ENCODE data around the gene HOXC4. TPM values are rescaled to one million over a fixed set of nuclear protein-coding genes. Genes with fewer than 3 reads are reported as not detected.

HOXC4 gene
- polyA plus RNA-seq, 1 donor: 14.0 TPM

DNA sequence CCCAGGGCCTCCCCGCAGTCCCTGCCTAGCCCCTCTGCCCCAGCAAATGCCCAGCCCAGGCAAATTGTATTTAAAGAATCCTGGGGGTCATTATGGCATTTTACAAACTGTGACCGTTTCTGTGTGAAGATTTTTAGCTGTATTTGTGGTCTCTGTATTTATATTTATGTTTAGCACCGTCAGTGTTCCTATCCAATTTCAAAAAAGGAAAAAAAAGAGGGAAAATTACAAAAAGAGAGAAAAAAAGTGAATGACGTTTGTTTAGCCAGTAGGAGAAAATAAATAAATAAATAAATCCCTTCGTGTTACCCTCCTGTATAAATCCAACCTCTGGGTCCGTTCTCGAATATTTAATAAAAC is 23.2 kb upstream of the HOXC4 start:
- 68% methylated on average over 6 of the region's 7 CpGs for WGBS (ENCODE audit: insufficient coverage, low lambda C conversion rate)
- peak overlapping the region; percentile 44 for H3K4me3 ChIP-seq (ENCODE audit: low read length)
- peaks cover 66% of the 10 kb centered on the region for H3K27me3 ChIP-seq (ENCODE audit: control insufficient read depth, insufficient read depth, low read length)

GRCh38 chr12:54030889-54031471 is 22.7 kb upstream of the HOXC4 start:
- Histone ChIP-seq H3K36me3 (ENCODE audit: control insufficient read depth, insufficient read depth, low read length) (peaks cover 10% of the 10 kb centered on the region), H3K4me1 (ENCODE audit: control insufficient read depth, insufficient read depth, low read length) (peaks cover 52% of the 10 kb centered on the region), H3K27me3 (ENCODE audit: control insufficient read depth, insufficient read depth, low read length) (peaks cover 67% of the 10 kb centered on the region), H3K9me3 (ENCODE audit: control insufficient read depth, low read depth, low read length) (peaks cover 20% of the 10 kb centered on the region), H3K4me3 (ENCODE audit: low read length) (peak overlapping the region; percentile 17), H3K27ac (ENCODE audit: low read length) (peak overlapping the region; percentile 72)
- DNase-seq: no peak
- 80% methylated on average over 1 of the region's 46 CpGs for WGBS (ENCODE audit: insufficient coverage, low lambda C conversion rate)

More for the DNA sequence above, 23.2 kb upstream of the HOXC4 start:
- peaks cover 10% of the 10 kb centered on the region for H3K36me3 ChIP-seq (ENCODE audit: control insufficient read depth, insufficient read depth, low read length)
- H3K27ac ChIP-seq (ENCODE audit: low read length): peak overlapping the region; percentile 72
- H3K9me3 ChIP-seq (ENCODE audit: control insufficient read depth, low read depth, low read length): peaks cover 20% of the 10 kb centered on the region
- H3K4me1 ChIP-seq (ENCODE audit: control insufficient read depth, insufficient read depth, low read length): peaks cover 57% of the 10 kb centered on the region
- DNase-seq: no peak

DNA sequence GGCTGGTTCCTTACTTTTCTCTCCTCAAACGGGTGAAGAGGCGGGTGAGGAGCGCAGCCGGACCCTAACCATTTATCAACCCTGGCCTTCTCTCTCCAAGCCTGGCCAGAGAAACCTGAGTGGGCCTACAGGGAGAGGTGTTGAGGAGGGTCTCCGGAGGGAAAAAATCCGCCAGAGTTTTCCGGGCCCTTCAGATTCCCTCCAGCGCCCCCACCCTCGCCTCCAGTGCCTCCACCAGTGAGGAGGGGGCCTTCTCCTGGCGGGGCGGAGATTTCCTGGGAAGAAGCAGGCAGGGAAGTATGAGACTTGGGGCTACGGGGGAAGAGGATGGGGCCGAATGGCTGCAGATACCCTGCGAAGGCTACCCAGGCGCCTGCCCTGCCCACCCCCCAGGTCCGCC is 22.2 kb upstream of the HOXC4 start:
- peaks cover 47% of the 10 kb centered on the region for H3K4me1 ChIP-seq (ENCODE audit: control insufficient read depth, insufficient read depth, low read length)
- peaks cover 10% of the 10 kb centered on the region for H3K36me3 ChIP-seq (ENCODE audit: control insufficient read depth, insufficient read depth, low read length)
- H3K9me3 ChIP-seq (ENCODE audit: control insufficient read depth, low read depth, low read length): peaks cover 20% of the 10 kb centered on the region
- no peak overlapping the region for H3K4me3 ChIP-seq (ENCODE audit: low read length)
- no peak for DNase-seq
- peaks cover 66% of the 10 kb centered on the region for H3K27me3 ChIP-seq (ENCODE audit: control insufficient read depth, insufficient read depth, low read length)
- WGBS (ENCODE audit: insufficient coverage, low lambda C conversion rate): no CpG with 5 or more reads among the region's 16 CpGs
- peak overlapping the region; percentile 72 for H3K27ac ChIP-seq (ENCODE audit: low read length)

- H3K9me3 ChIP-seq (ENCODE audit: control insufficient read depth, low read depth, low read length): peaks cover 20% of the 10 kb centered on the region
- peaks cover 10% of the 10 kb centered on the region for H3K36me3 ChIP-seq (ENCODE audit: control insufficient read depth, insufficient read depth, low read length)
- WGBS (ENCODE audit: insufficient coverage, low lambda C conversion rate): no CpG with 5 or more reads among the region's 6 CpGs
- H3K4me3 ChIP-seq (ENCODE audit: low read length): no peak overlapping the region
- peaks cover 45% of the 10 kb centered on the region for H3K4me1 ChIP-seq (ENCODE audit: control insufficient read depth, insufficient read depth, low read length)
- no peak for DNase-seq
- H3K27ac ChIP-seq (ENCODE audit: low read length): peak overlapping the region; percentile 72
- H3K27me3 ChIP-seq (ENCODE audit: control insufficient read depth, insufficient read depth, low read length): peaks cover 71% of the 10 kb centered on the region
Observed at GRCh38 chr12:54032086-54032619, 21.5 kb upstream of the HOXC4 start.

DNA sequence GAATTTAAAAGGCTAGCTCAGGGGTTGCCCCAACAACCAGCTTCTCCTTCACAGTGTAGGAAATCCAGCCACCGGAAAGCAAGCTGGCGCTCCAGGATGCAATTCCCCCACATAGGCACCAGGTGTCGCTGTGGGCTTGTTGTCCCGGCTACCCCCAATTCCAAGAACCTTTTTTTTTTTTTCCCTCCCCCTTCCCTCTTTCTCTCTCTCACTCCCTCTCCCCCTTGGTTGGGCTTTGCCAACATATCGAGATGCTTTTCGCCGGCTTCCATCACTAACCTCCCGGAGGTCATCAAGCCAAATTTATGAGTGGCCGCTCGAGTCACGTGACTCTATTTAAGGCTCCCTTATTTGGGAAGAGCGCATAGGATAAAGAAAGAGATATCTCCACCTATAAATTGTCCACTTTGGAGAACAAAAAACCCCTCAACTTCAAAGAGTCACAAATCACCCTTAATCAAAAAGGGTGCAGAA is 21.0 kb upstream of the HOXC4 start, which contains the start of gene HOXC5:
HOXC5 (plus strand) TSS at position 424 of the 474 bp plus-strand sequence. CDS start 73 bp downstream, outside the sequence.
- Histone ChIP-seq H3K4me1 (ENCODE audit: control insufficient read depth, insufficient read depth, low read length) (peaks cover 42% of the 10 kb centered on the region), H3K4me3 (ENCODE audit: low read length) (peak within 1 kb of the TSS; percentile 41), H3K9me3 (ENCODE audit: control insufficient read depth, low read depth, low read length) (peaks cover 20% of the 10 kb centered on the region), H3K27me3 (ENCODE audit: control insufficient read depth, insufficient read depth, low read length) (peaks cover 71% of the 10 kb centered on the region), H3K36me3 (ENCODE audit: control insufficient read depth, insufficient read depth, low read length) (peaks cover 10% of the 10 kb centered on the region), H3K27ac (ENCODE audit: low read length) (peak within 1 kb of the TSS; percentile 72)
- whole genome bisulfite sequencing (ENCODE audit: insufficient coverage, low lambda C conversion rate): no CpG with 5 or more reads among the region's 12 CpGs
- peak; percentile 69 to 70 for DNase-seq

DNA sequence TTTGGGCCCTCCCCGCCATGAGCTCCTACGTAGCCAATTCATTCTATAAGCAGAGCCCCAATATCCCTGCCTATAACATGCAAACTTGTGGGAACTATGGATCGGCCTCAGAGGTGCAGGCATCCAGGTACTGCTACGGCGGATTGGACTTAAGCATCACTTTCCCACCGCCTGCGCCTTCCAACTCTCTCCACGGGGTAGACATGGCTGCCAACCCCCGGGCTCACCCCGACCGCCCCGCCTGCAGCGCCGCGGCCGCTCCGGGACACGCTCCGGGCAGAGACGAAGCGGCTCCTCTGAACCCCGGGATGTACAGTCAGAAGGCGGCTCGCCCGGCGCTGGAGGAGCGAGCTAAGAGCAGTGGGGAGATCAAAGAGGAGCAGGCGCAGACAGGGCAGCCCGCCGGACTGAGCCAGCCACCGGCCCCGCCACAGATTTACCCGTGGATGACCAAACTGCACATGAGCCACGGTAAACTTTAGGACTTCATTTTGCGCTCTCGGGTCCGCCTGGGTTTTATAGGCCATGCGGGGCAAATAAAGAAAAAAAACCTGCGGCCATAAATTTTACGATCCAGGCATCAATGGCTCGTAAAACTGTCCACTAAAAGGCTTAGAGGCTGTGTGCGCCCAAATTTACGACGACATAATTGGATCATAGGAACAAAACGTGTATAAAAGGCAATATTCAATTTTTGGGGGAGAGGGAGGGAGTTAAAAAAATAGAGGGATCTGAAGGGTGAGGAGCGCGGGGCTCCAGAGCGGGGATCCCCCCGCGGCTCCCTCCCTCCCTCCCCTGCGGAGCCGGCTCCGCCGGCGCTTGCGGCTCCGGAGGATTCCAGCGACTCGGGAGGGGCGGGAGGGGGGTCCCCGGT is 20.3 kb upstream of the HOXC4 start:
- peaks cover 74% of the 10 kb centered on the region for H3K27me3 ChIP-seq (ENCODE audit: control insufficient read depth, insufficient read depth, low read length)
- WGBS (ENCODE audit: insufficient coverage, low lambda C conversion rate): 1% methylated on average over 7 of the region's 61 CpGs
- peak overlapping the region; percentile 41 for H3K4me3 ChIP-seq (ENCODE audit: low read length)
- peak overlapping the region; percentile 69 for H3K27ac ChIP-seq (ENCODE audit: low read length)
- peaks cover 10% of the 10 kb centered on the region for H3K36me3 ChIP-seq (ENCODE audit: control insufficient read depth, insufficient read depth, low read length)
- peak in 1 of 2 donors; percentile 71 for DNase-seq
- H3K9me3 ChIP-seq (ENCODE audit: control insufficient read depth, low read depth, low read length): peaks cover 20% of the 10 kb centered on the region
- peaks cover 41% of the 10 kb centered on the region for H3K4me1 ChIP-seq (ENCODE audit: control insufficient read depth, insufficient read depth, low read length)

DNA sequence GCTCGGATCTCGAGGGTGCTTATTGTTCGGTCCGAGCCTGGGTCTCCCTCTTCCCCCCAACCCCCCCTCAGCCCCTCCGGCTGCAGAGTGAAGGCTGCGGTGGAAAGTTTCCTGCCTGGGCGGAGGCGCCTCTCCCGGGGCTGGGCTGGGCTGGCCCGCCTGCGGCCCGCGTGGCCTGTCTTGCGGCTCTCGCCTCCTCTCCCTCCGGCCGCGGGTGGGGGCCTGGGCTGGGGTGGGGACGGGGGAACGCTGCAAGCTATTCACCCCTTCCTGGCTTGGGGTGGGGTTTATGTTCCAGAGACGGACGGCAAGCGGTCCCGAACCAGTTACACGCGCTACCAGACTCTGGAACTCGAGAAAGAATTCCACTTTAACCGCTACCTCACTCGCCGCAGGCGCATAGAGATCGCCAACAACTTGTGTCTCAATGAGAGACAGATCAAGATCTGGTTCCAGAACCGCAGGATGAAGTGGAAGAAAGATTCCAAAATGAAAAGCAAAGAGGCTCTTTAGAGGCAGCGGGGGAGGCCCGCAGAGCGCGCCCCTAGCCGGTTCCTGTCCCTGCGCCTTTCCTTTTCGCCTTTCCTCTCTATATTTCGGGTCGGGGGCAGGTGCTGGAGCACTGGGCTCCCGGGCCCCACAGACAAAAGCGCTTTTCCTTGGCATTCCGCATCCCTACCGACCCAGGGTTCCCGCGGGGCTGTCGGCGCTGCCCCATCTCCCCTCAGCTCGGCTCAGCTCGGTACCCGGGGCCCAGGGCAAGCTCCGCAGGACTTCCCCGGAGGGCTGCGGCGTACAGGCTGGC is 19.5 kb upstream of the HOXC4 start:
- H3K27me3 ChIP-seq (ENCODE audit: control insufficient read depth, insufficient read depth, low read length): peaks cover 83% of the 10 kb centered on the region
- WGBS (ENCODE audit: insufficient coverage, low lambda C conversion rate): 60% methylated on average over 2 of the region's 57 CpGs
- H3K36me3 ChIP-seq (ENCODE audit: control insufficient read depth, insufficient read depth, low read length): peaks cover 10% of the 10 kb centered on the region
- H3K4me1 ChIP-seq (ENCODE audit: control insufficient read depth, insufficient read depth, low read length): peaks cover 37% of the 10 kb centered on the region
- DNase-seq: no peak
- H3K9me3 ChIP-seq (ENCODE audit: control insufficient read depth, low read depth, low read length): peaks cover 20% of the 10 kb centered on the region
- H3K4me3 ChIP-seq (ENCODE audit: low read length): peak overlapping the region; percentile 41
- H3K27ac ChIP-seq (ENCODE audit: low read length): peak overlapping the region; percentile 69

DNA sequence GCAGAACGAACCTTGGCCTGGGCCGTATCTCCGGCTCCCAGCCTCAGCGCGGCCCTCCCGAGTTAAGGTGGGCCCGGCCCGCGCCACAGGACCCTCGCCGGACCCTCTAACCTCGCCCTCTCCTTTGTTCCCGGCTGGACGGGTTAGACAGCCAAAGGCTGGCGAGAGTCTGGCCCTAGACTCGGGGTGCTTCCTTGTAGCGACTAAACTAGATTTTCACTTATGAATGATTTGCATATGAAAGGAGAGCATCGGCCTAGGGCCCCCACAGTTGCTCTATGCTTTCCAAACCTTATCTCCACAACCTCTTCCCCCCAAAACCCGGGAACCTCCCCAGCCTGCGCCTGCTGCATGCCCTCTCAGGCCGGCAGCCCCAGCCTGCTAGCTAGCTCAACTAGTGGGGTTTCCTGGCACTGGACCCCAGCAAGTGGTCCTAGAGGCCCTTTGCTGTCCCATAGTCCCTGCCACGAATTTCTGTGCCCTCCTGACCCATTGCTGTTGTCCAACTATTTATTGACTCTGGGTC is 18.8 kb upstream of the HOXC4 start:
- WGBS (ENCODE audit: insufficient coverage, low lambda C conversion rate): no CpG with 5 or more reads among the region's 22 CpGs
- peak overlapping the region; percentile 41 for H3K4me3 ChIP-seq (ENCODE audit: low read length)
- H3K9me3 ChIP-seq (ENCODE audit: control insufficient read depth, low read depth, low read length): peaks cover 16% of the 10 kb centered on the region
- peaks cover 37% of the 10 kb centered on the region for H3K4me1 ChIP-seq (ENCODE audit: control insufficient read depth, insufficient read depth, low read length)
- H3K36me3 ChIP-seq (ENCODE audit: control insufficient read depth, insufficient read depth, low read length): peaks cover 8% of the 10 kb centered on the region
- peaks cover 84% of the 10 kb centered on the region for H3K27me3 ChIP-seq (ENCODE audit: control insufficient read depth, insufficient read depth, low read length)
- no peak for DNase-seq
- H3K27ac ChIP-seq (ENCODE audit: low read length): no peak overlapping the region

GRCh38 chr12:54035568-54036264 is 17.9 kb upstream of the HOXC4 start:
- peaks cover 6% of the 10 kb centered on the region for H3K36me3 ChIP-seq (ENCODE audit: control insufficient read depth, insufficient read depth, low read length)
- H3K27me3 ChIP-seq (ENCODE audit: control insufficient read depth, insufficient read depth, low read length): peaks cover 89% of the 10 kb centered on the region
- peaks cover 37% of the 10 kb centered on the region for H3K4me1 ChIP-seq (ENCODE audit: control insufficient read depth, insufficient read depth, low read length)
- H3K9me3 ChIP-seq (ENCODE audit: control insufficient read depth, low read depth, low read length): peaks cover 13% of the 10 kb centered on the region
- no peak overlapping the region for H3K4me3 ChIP-seq (ENCODE audit: low read length)
- DNase-seq: no peak
- no CpG with 5 or more reads among the region's 6 CpGs for WGBS (ENCODE audit: insufficient coverage, low lambda C conversion rate)
- H3K27ac ChIP-seq (ENCODE audit: low read length): no peak overlapping the region

Measured in large intestine (tissue), 3 donors.